GM12878 (cell line): ENCODE data around the gene SLC22A31. TPM values are rescaled to one million over a fixed set of nuclear protein-coding genes. Genes with fewer than 3 reads are reported as not detected.

Experiments used
- ATAC-seq: fragments of 200-7000 bp; cut with Tn5 transposase; 3 replicates; pipeline ENCODE4 v1.9.1; 2020; ENCODE audit warnings: mild to moderate bottlenecking, moderate library complexity
- BruUV-seq: library from RNA; stranded (reverse); fragments of 400-500 nt; replicated peaks from 2 replicates; lab custom pipeline; 2021; lab: Mats Ljungman, UMichigan
- CTCF ChIA-PET: fragments of 300-600 bp; sonication (Branson Sonifier 250); formaldehyde crosslinking; extraction: SDS; loops from one replicate; lab custom pipeline; 2021; ENCODE audit warnings: inconsistent platforms; lab: Yijun Ruan, JAX
- POLR2A ChIA-PET: fragments of 350-600 bp; formaldehyde crosslinking; extraction: SDS; loops from one replicate; lab custom pipeline; 2021; ENCODE audit warnings: inconsistent platforms; lab: Charles Lee
- RAD21 ChIA-PET: fragments of 300-600 bp; sonication (Branson Sonifier 250); formaldehyde crosslinking; loops from one replicate; lab custom pipeline; 2023; ENCODE audit warnings: antibody characterized with exemption; ENCODE audit not compliant: unreplicated experiment; lab: Charles Lee
- SMC1A ChIA-PET: fragments of 300-600 bp; sonication (Branson Sonifier 250); formaldehyde crosslinking; loops from one replicate; lab custom pipeline; 2023; ENCODE audit not compliant: unreplicated experiment, uncharacterized antibody; lab: Charles Lee
- DNase-seq: peaks from one replicate; pipeline ENCODE4 v3.0.0-alpha.2; 2011; ENCODE audit warnings: low read depth, low spot score
- FAIRE-seq: peaks from 3 replicates; lab custom pipeline; 2011; peaks lifted over from hg19 to GRCh38; lab: Jason Lieb, UNC
- H2AFZ ChIP-seq: 2 replicates; pipeline ENCODE4 v1.6.0; 2011; ENCODE audit warnings: low read depth, low read length, control low read depth; ENCODE audit not compliant: control insufficient read depth
- H3K27ac ChIP-seq: 2 replicates; pipeline ENCODE4 v1.5.1; 2011; ENCODE audit warnings: control low read depth; ENCODE audit not compliant: control insufficient read depth, insufficient read depth
- H3K27me3 ChIP-seq, 2 experiments: replicated peaks in 1 of 2; 2 replicates each; pipeline versions ENCODE4 v1.6.0 to v1.6.1; 2011; ENCODE audit warnings: low read length in 1 of 2; ENCODE audit not compliant: control insufficient read depth in 2 of 2, insufficient read depth in 2 of 2
- H3K36me3 ChIP-seq, 2 experiments: 2 replicates each; pipeline ENCODE4 v1.5.1; 2011; ENCODE audit warnings: low read length in 1 of 2; ENCODE audit not compliant: control insufficient read depth in 2 of 2, insufficient read depth in 2 of 2
- H3K4me1 ChIP-seq: 2 replicates; pipeline ENCODE4 v1.6.1; 2011; ENCODE audit warnings: mild to moderate bottlenecking, low read length, moderate library complexity, mixed read lengths; ENCODE audit not compliant: control insufficient read depth, insufficient read depth
- H3K4me2 ChIP-seq: 2 replicates; pipeline ENCODE4 v1.6.0; 2011; ENCODE audit warnings: control low read depth; ENCODE audit not compliant: control insufficient read depth, insufficient read depth
- H3K4me3 ChIP-seq: fragments of 200-600 bp; sonication (generic); 2 replicates; pipeline ENCODE4 v1.5.1; 2016
- H3K79me2 ChIP-seq: 2 replicates; pipeline ENCODE4 v1.6.0; 2011; ENCODE audit warnings: low read length; ENCODE audit not compliant: control insufficient read depth, insufficient read depth
- H3K9ac ChIP-seq: 2 replicates; pipeline ENCODE4 v1.8.0; 2011; ENCODE audit warnings: low read length, control low read depth, mixed read lengths; ENCODE audit not compliant: control insufficient read depth, insufficient read depth
- H3K9me3 ChIP-seq: replicated peaks from 3 replicates; pipeline ENCODE4 v1.5.1; 2011; ENCODE audit warnings: mild to moderate bottlenecking, low read length; ENCODE audit not compliant: control insufficient read depth, insufficient read depth
- H4K20me1 ChIP-seq: 2 replicates; pipeline ENCODE4 v1.6.0; 2011; ENCODE audit not compliant: control insufficient read depth, insufficient read depth
- ATF7 ChIP-seq: fragments of 450-650 bp; IDR thresholded peaks from 2 replicates; pipeline ENCODE4 v1.6.1; 2016; ENCODE audit warnings: low read depth, mild to moderate bottlenecking
- CBX5 ChIP-seq: sonication (generic); IDR thresholded peaks from 2 replicates; pipeline ENCODE4 v1.6.1; 2016; ENCODE audit warnings: low read depth, moderate library complexity, mild to moderate bottlenecking, inconsistent platforms
- CHD1 ChIP-seq: IDR thresholded peaks from 2 replicates; pipeline ENCODE4 v1.6.1; 2012; ENCODE audit warnings: low read depth, low read length, improper control_type of control experiment
- ESRRA ChIP-seq: IDR thresholded peaks from 2 replicates; pipeline ENCODE4 v1.6.1; 2012; ENCODE audit warnings: mild to moderate bottlenecking, low read length, improper control_type of control experiment
- FOXM1 ChIP-seq: IDR thresholded peaks from 2 replicates; pipeline ENCODE4 v1.6.1; 2012; ENCODE audit warnings: low read depth, mild to moderate bottlenecking, inconsistent platforms, low read length, moderate library complexity
- GATAD2B ChIP-seq: fragments of 450-650 bp; conservative IDR thresholded peaks from 2 replicates; pipeline ENCODE4 v1.6.1; 2017; ENCODE audit warnings: low read depth, mild to moderate bottlenecking, moderate library complexity
- KAT2A ChIP-seq: conservative IDR thresholded peaks from 2 replicates; pipeline ENCODE4 v1.6.1; 2011; ENCODE audit warnings: low read depth, low read length; ENCODE audit not compliant: control insufficient read depth
- MEF2B ChIP-seq: fragments of 450-650 bp; IDR thresholded peaks from 2 replicates; pipeline ENCODE4 v1.6.1; 2018; ENCODE audit warnings: mild to moderate bottlenecking, moderate library complexity; ENCODE audit not compliant: partially characterized antibody, poor library complexity, severe bottlenecking
- NBN ChIP-seq: fragments of 450-650 bp; IDR thresholded peaks from 2 replicates; pipeline ENCODE4 v1.6.1; 2016
- POU2F2 ChIP-seq: IDR thresholded peaks from 3 replicates; pipeline ENCODE4 v1.6.1; 2011; ENCODE audit warnings: low read depth, mild to moderate bottlenecking, low read length, borderline replicate concordance
- REST ChIP-seq: IDR thresholded peaks from 2 replicates; pipeline ENCODE4 v1.6.1; 2012; ENCODE audit warnings: mild to moderate bottlenecking, low read depth, low read length
- SREBF1 ChIP-seq: IDR thresholded peaks from 2 replicates; pipeline ENCODE4 v1.6.1; 2012; ENCODE audit warnings: mild to moderate bottlenecking, low read length
- TCF12 ChIP-seq: IDR thresholded peaks from 2 replicates; pipeline ENCODE4 v1.6.1; 2011; ENCODE audit warnings: low read depth, mild to moderate bottlenecking, low read length
- WRNIP1 ChIP-seq: IDR thresholded peaks from 2 replicates; pipeline ENCODE4 v1.6.1; 2011; ENCODE audit warnings: low read depth, low read length, improper control_type of control experiment, borderline replicate concordance
- ZNF24 ChIP-seq: fragments of 450-650 bp; IDR thresholded peaks from 2 replicates; pipeline ENCODE4 v1.6.1; 2017; ENCODE audit warnings: antibody characterized with exemption, mild to moderate bottlenecking
- ZNF274 ChIP-seq: IDR thresholded peaks from one replicate; pipeline ENCODE4 v1.8.0; 2011; ENCODE audit not compliant: insufficient read length, insufficient read depth
- WGBS: methylation state at CpG from one replicate; pipeline ENCODE4 v1.1.6; 2016; ENCODE audit warnings: low lambda C conversion rate; ENCODE audit not compliant: insufficient replicate concordance, insufficient coverage; ENCODE audit errors: missing lambda C conversion rate; 5-methylcytosine and 5-hydroxymethylcytosine counted together
- in situ Hi-C: fragments of 300-500 bp; cut with MboI; formaldehyde crosslinking; loops from 9 replicates; pipeline ENCODE4 v1.14.3; 2018; ENCODE audit warnings: mixed read lengths
- intact Hi-C: fragments of 100-400 bp; cut with micrococcal nuclease; formaldehyde crosslinking; loops from one replicate; pipeline ENCODE4 v1.14.2; 2022; ENCODE audit not compliant: unreplicated experiment
- polyA plus RNA-seq, 11 experiments: library from polyadenylated mRNA; depleted of rRNA in 4 of 11; unstranded in 6 of 11; stranded (reverse) in 5 of 11; fragments of >200 nt; fragmentation: Nextera tagmentation in 4 of 11; fragmentation: Illumina TruSeq in 1 of 11; extraction: Ambion mirVana in 4 of 11; extraction: Trizol in 1 of 11; gene quantifications; 1 replicate in 1 of 11; 2 replicates in 10 of 11; pipeline versions ENCODE4 v1.2.1 to v1.2.3, GENCODE V29; 2011 to 2016; ENCODE audit warnings: inconsistent platforms in 2 of 11, missing spikeins in 2 of 11, low read depth in 1 of 11
- total RNA-seq, 4 experiments: library from RNA; depleted of rRNA in 3 of 4; stranded (reverse); fragments of >200 nt in 3 of 4; fragmentation: Illumina TruSeq in 1 of 4; extraction: Trizol in 1 of 4; gene quantifications; 2 replicates each; pipeline versions ENCODE4 v1.2.1 to v1.2.3, GENCODE V29; 2013 to 2021

SLC22A31 gene
- total and polyA plus RNA-seq, 10 of the 15 experiments (the other 5 are each of a cell fraction or from before 2014, with no cell fraction given) = 0.13 to 0.24 (median 0.23) TPM; not detected in 7

GRCh38 chr16:89159850-89160354, 40.4 kb downstream of the SLC22A31 start:
- RAD21 ChIA-PET = no interaction called here
- SMC1A ChIA-PET = no interaction called here
- WGBS = 79% methylated on average over 19 of the region's 20 CpGs
- no peaks in the 10 kb centered on the region for H4K20me1 ChIP-seq
- no peak for FAIRE-seq
- CTCF ChIA-PET = no interaction called here
- no peak overlapping the region for H2AFZ ChIP-seq
- H3K79me2 ChIP-seq = no peaks in the 10 kb centered on the region
- DNase-seq = no peak
- H3K4me1 ChIP-seq = no peaks in the 10 kb centered on the region
- no peak overlapping the region for H3K4me3 ChIP-seq
- H3K27me3 ChIP-seq = no peaks in the 10 kb centered on the region
- no TSS peak for BruUV-seq
- intact Hi-C loops (no loop called here), in situ Hi-C loops (no loop called here)
- POLR2A ChIA-PET = no interaction called here
- H3K9me3 ChIP-seq = no peaks in the 10 kb centered on the region; the same call in 2 of the 3 replicates
- no peak overlapping the region for H3K9ac ChIP-seq
- no peak overlapping the region for H3K4me2 ChIP-seq
- no peaks in the 10 kb centered on the region for H3K36me3 ChIP-seq
- no peak for ATAC-seq
- no peak overlapping the region for H3K27ac ChIP-seq
- no peak for TF ChIP-seq FOXM1
- no peak for TF ChIP-seq SREBF1
- no peak for TF ChIP-seq CBX5
- no peak for TF ChIP-seq POU2F2

- ChIA-PET CTCF (no interaction called here), RAD21 (no interaction called here), SMC1A (no interaction called here), POLR2A (no interaction called here)
- 83% methylated on average over 48 of the region's 48 CpGs for WGBS
- Histone ChIP-seq H3K9ac (no peak overlapping the region), H3K27ac (no peak overlapping the region), H3K4me2 (no peak overlapping the region), H2AFZ (no peak overlapping the region), H3K27me3 (no peaks in the 10 kb centered on the region), H3K4me1 (no peaks in the 10 kb centered on the region), H3K36me3 (no peaks in the 10 kb centered on the region), H3K79me2 (no peaks in the 10 kb centered on the region), H4K20me1 (no peaks in the 10 kb centered on the region), H3K4me3 (no peak overlapping the region), H3K9me3 (no peaks in the 10 kb centered on the region; the same call in 2 of the 3 replicates)
- in situ Hi-C loops = no loop called here
- intact Hi-C loops = no loop called here
- no TSS peak for BruUV-seq
- no peak for DNase-seq
- no peak for FAIRE-seq
- ATAC-seq = no peak
- TF ChIP-seq ATF7 (no peak), ZNF274 (no peak), GATAD2B (no peak), WRNIP1 (no peak), KAT2A (no peak), MEF2B (no peak), ESRRA (no peak), ZNF24 (no peak), NBN (no peak), TCF12 (no peak), REST (no peak), CHD1 (no peak)
Observed at GRCh38 chr16:89159066-89159849, 41.1 kb downstream of the SLC22A31 start.
